Forelimb muscle (tissue), 1 donor: ENCODE results near the gene NFIB. TPM values are rescaled to one million over a fixed set of nuclear protein-coding genes. Genes with fewer than 3 reads are reported as not detected.
A peak's percentile ranks its signal among the peaks of the same experiment; 100 is the strongest.

Experiments used
- DNase-seq: peaks from one replicate; pipeline ENCODE4 v3.0.0-alpha.2; 2013; ENCODE audit warnings: low read depth
- polyA plus RNA-seq: library from polyadenylated mRNA; unstranded; fragments of 120-200 nt; gene quantifications from one replicate; pipeline ENCODE4 v1.2.1, GENCODE V29; 2013; ENCODE audit not compliant: insufficient read length

NFIB gene
- polyA plus RNA-seq, 1 donor, result 82.4 TPM

GRCh38 chr9:14278291-14278721, 35.6 kb downstream of the NFIB start:
- no peak for DNase-seq

- DNase-seq, result no peak
Measured at GRCh38 chr9:14277761-14278160, 36.2 kb downstream of the NFIB start.

- DNase-seq, result no peak
Measured at GRCh38 chr9:14277244-14277643, 36.7 kb downstream of the NFIB start.

- no peak for DNase-seq
Measured at GRCh38 chr9:14275331-14275730, 38.6 kb downstream of the NFIB start.

GRCh38 chr9:14273696-14274121, 40.2 kb downstream of the NFIB start:
- DNase-seq, result no peak

- DNase-seq, result no peak
Measured at GRCh38 chr9:14272927-14273528, 40.9 kb downstream of the NFIB start.

GRCh38 chr9:14271093-14271673, 42.8 kb downstream of the NFIB start:
- DNase-seq, result peak; percentile 88

GRCh38 chr9:14270358-14271092, 43.4 kb downstream of the NFIB start:
- peak; percentile 76 for DNase-seq

GRCh38 chr9:14269916-14270315, 44.0 kb downstream of the NFIB start:
- no peak for DNase-seq

- DNase-seq, result no peak
Measured at GRCh38 chr9:14263707-14264483, 50.0 kb downstream of the NFIB start.

GRCh38 chr9:14262827-14263226, 51.1 kb downstream of the NFIB start:
- DNase-seq, result no peak

GRCh38 chr9:14261616-14262015, 52.3 kb downstream of the NFIB start:
- no peak for DNase-seq

GRCh38 chr9:14260101-14260500, 53.8 kb downstream of the NFIB start:
- DNase-seq, result no peak

- DNase-seq, result no peak
Measured at GRCh38 chr9:14258660-14259239, 55.2 kb downstream of the NFIB start.

GRCh38 chr9:14258156-14258555, 55.8 kb downstream of the NFIB start:
- no peak for DNase-seq

- no peak for DNase-seq
Measured at GRCh38 chr9:14256588-14256987, 57.4 kb downstream of the NFIB start.

GRCh38 chr9:14251154-14252071, 62.5 kb downstream of the NFIB start:
- no peak for DNase-seq

- DNase-seq, result no peak
Measured at GRCh38 chr9:14250794-14251153, 63.2 kb downstream of the NFIB start.

- no peak for DNase-seq
Measured at GRCh38 chr9:14249527-14249926, 64.4 kb downstream of the NFIB start.

GRCh38 chr9:14248149-14248548, 65.8 kb downstream of the NFIB start:
- no peak for DNase-seq

- no peak for DNase-seq
Measured at GRCh38 chr9:14247577-14247976, 66.4 kb downstream of the NFIB start.
